Ovary (tissue), 9 donors: ENCODE measurements around the gene DYNC1H1. TPM values are rescaled to one million over a fixed set of nuclear protein-coding genes. Genes with fewer than 3 reads are reported as not detected.
"Not testable (repeated sequence)": the region's sequence is repeated elsewhere in the genome, so short reads cannot be mapped to it uniquely, and the experiment has no call there.

Experiments
- DNase-seq, 5 donors: peaks; one replicate each; pipeline ENCODE4 v3.0.0-alpha.2; 2019 to 2020
- H3K27ac ChIP-seq, 2 donors: fragments of 200-600 bp; one replicate each; pipeline versions ENCODE4 v1.5.1 to v1.8.0; 2019 to 2022
- H3K27me3 ChIP-seq: fragments of 200-600 bp; one replicate; pipeline ENCODE4 v1.8.0; 2022
- H3K36me3 ChIP-seq: fragments of 200-600 bp; sonication (generic); one replicate; pipeline ENCODE4 v1.5.1; 2019
- H3K4me1 ChIP-seq: one replicate; pipeline ENCODE4 v1.8.1; 2013; ENCODE audit warnings: mild to moderate bottlenecking, moderate library complexity; ENCODE audit not compliant: insufficient read depth
- H3K4me3 ChIP-seq: fragments of 200-600 bp; sonication (generic); one replicate; pipeline ENCODE4 v1.5.1; 2017
- H3K9me3 ChIP-seq, 2 donors: fragments of 200-600 bp in 1 of 2; sonication (generic) in 1 of 2; one replicate each; pipeline versions ENCODE4 v1.5.1 to v1.8.1; 2013 to 2019; ENCODE audit warnings: mild to moderate bottlenecking in 1 of 2, moderate library complexity in 1 of 2
- CTCF ChIP-seq, 3 donors: fragments of 450-650 bp in 2 of 3; fragments of 200-600 bp in 1 of 3; IDR thresholded peaks; one replicate each; pipeline versions ENCODE4 v1.5.1 to v1.8.0; 2016 to 2022; ENCODE audit warnings: antibody characterized with exemption in 3 of 3, mild to moderate bottlenecking in 1 of 3
- EP300 ChIP-seq: sonication (generic); formaldehyde crosslinking; IDR thresholded peaks from one replicate; pipeline ENCODE4 v1.6.1; 2017; ENCODE audit warnings: antibody characterized with exemption
- POLR2A ChIP-seq: fragments of 450-650 bp; IDR thresholded peaks from one replicate; pipeline ENCODE4 v1.6.1; 2017; ENCODE audit warnings: antibody characterized with exemption, mild to moderate bottlenecking, moderate library complexity
- WGBS, 3 donors: extraction: QIAGEN DNeasy Blood & Tissue Kit in 1 of 3; methylation state at CpG; one replicate each; pipeline versions ENCODE4 v1.1.5 to v1.1.7; 2013 to 2017; 5-methylcytosine and 5-hydroxymethylcytosine counted together
- intact Hi-C, 4 donors: fragments of 100-400 bp; cut with DNase I; formaldehyde crosslinking; loops; one replicate each; pipeline versions ENCODE4 v1.11.0 to v1.15.1; 2022 to 2023
- polyA plus RNA-seq, 2 donors: library from polyadenylated mRNA; stranded (reverse); fragments of 200-250 nt in 1 of 2; fragments of 350-450 nt in 1 of 2; fragmentation: Illumina TruSeq in 1 of 2; extraction: RNeasy Lipid Tissue Mini Kit (QIAGEN cat#74804) in 1 of 2; gene quantifications; one replicate each; pipeline ENCODE4 v1.2.3, GENCODE V29; 2013 to 2014
- total RNA-seq, 7 donors: library from RNA; depleted of rRNA in 2 of 7; stranded (reverse); fragments of >200 nt in 2 of 7; fragmentation: NEBNext Ultra II Directional in 3 of 7; extraction: Animal tissue kit (Norgen Biotek cat#: 25700) in 3 of 7; gene quantifications; one replicate each; pipeline versions ENCODE4 v1.1.0 to v1.2.4, GENCODE V29; 2016 to 2023
- donor health status: DM: no; HTN: no; CAD: no; lungs with moderate emphysema.
- donor health status: DM: no; HTN: no; CAD: no.
- donor health status: Bipolar disorder and iron deficiency.
- donor health status: DM: yes; HTN: yes; CAD: no.
- donor health status: DM: no; HTN: no; CAD: no.
- donor health status: DM: yes; HTN: yes; CAD: no.

DYNC1H1 gene
- total and polyA plus RNA-seq, 9 donors: 130 to 373 (median 246) TPM

DNA sequence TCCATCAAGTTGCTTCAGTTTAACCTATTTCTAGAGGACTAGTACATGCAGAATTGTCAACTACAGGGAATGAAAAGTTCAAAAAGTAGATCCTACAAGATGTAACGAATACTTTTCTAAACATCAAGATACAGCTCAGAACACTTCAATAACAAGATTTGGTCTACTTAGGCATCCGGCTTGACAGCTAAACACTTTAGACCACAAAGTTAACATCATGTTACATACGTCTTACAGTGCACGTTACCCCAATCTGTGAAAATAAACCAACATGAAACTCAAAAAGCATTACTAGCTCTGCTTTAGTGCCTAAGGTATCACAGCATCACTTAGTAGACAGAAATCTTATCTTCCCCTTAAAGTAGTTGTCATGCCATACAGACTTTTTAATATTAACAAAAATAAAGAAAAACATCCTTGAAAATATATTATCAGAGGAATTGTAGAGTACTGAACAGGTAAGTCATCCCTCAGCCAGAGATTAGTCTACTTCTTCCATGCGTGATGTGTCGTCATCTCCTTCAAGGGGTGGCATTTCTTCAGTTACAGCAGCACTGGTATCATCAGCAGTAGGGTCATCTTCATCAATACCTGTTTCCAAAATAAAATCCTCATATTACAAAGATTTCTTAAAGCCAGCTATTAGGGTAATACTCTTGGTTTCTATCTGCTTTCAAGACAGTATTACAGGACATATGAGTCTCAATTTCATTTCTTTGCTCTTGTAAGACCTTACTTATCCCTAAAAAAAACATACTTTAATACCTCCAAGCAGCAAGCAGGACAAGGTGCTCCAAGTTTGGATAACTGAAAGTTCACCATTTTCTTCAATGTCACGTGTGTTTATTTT, 117.1 kb downstream of the DYNC1H1 start:
- no peak for TF ChIP-seq EP300
- no peak for TF ChIP-seq CTCF (IDR thresholded peaks at IDR 0.05)
- no peak for TF ChIP-seq POLR2A
- H3K9me3 ChIP-seq: no peaks in the 10 kb centered on the region
- intact Hi-C loops: loop anchor here in 1 of 4 donors (10.0 kb wide), 1 partner anchor 117 kb away; the partner anchor contains the start of gene DYNC1H1
- 82 to 86% (median 82%) methylated on average over 7 of the region's 7 CpGs for WGBS, 3 donors
- no peaks in the 10 kb centered on the region for H3K36me3 ChIP-seq
- DNase-seq: no peak
- no peaks in the 10 kb centered on the region for H3K27me3 ChIP-seq
- no peak overlapping the region for H3K27ac ChIP-seq
- peaks cover 6% of the 10 kb centered on the region for H3K4me1 ChIP-seq
- H3K4me3 ChIP-seq: no peak overlapping the region

- 77 to 90% (median 86%) methylated on average over 5 of the region's 5 CpGs for WGBS, 3 donors
- DNase-seq, H3K9me3 ChIP-seq, H3K4me3 ChIP-seq, H3K27ac ChIP-seq, H3K27me3 ChIP-seq, H3K36me3 ChIP-seq: not testable (repeated sequence)
- H3K4me1 ChIP-seq: peaks cover 13% of the 10 kb centered on the region
- intact Hi-C loops: loop anchor here in 1 of 4 donors (10.0 kb wide), 1 partner anchor 120 kb away; the partner anchor contains the start of gene DYNC1H1
Measured at GRCh38 chr14:102084522-102084921, 120.1 kb downstream of the DYNC1H1 start.

- no peaks in the 10 kb centered on the region for H3K36me3 ChIP-seq
- H3K4me3 ChIP-seq: no peak overlapping the region
- H3K9me3 ChIP-seq: no peaks in the 10 kb centered on the region
- H3K27ac ChIP-seq: no peak overlapping the region
- TF ChIP-seq CTCF (IDR thresholded peaks at IDR 0.05) (no peak), POLR2A (no peak), EP300 (no peak)
- no peak for DNase-seq
- intact Hi-C loops: loop anchor here in 2 of 4 donors (5.0 to 10.0 kb wide), 2 partner anchors 120 to 313 kb away; partner anchors contain the start of gene DYNC1H1 (in 1 of the 2)
- peaks cover 13% of the 10 kb centered on the region for H3K4me1 ChIP-seq
- 76 to 87% (median 81%) methylated on average over 6 of the region's 6 CpGs for WGBS, 3 donors
- H3K27me3 ChIP-seq: no peaks in the 10 kb centered on the region
Measured at GRCh38 chr14:102084931-102085330, 120.6 kb downstream of the DYNC1H1 start.

DNA sequence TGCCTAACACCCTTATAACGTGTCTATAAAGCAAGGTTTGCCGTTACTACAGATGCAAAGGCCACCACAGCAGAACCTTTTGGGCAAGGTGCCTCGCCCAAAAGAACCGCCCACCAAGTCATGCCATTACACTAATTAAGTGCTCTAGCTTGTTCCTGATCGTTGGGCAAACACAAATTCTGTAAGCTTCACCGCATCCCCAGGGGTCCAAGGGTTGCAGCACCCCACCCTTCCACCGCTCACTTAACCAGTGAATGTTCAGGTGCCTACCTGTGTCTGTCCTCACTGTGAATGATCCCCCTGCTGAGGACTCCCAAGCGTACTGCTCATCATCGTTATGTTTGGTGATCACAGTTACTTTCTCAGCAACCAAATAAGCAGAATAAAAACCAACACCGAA, 121.1 kb downstream of the DYNC1H1 start:
- intact Hi-C loops: loop anchor here in 2 of 4 donors (5.0 to 10.0 kb wide), 2 partner anchors 121 to 313 kb away; partner anchors contain the start of gene DYNC1H1 (in 1 of the 2)
- H3K36me3 ChIP-seq: no peaks in the 10 kb centered on the region

More for the DNA sequence above, 121.1 kb downstream of the DYNC1H1 start:
- no peaks in the 10 kb centered on the region for H3K9me3 ChIP-seq
- peak overlapping the region; percentile 96 for H3K4me3 ChIP-seq
- TF ChIP-seq POLR2A (no peak), EP300 (no peak), CTCF (IDR thresholded peaks at IDR 0.05) (no peak)
- H3K4me1 ChIP-seq: peaks cover 13% of the 10 kb centered on the region
- no peak for DNase-seq
- H3K27me3 ChIP-seq: no peaks in the 10 kb centered on the region
- H3K27ac ChIP-seq: no peak overlapping the region
- 25 to 38% (median 25%) methylated on average over 10 of the region's 10 CpGs for WGBS, 3 donors
